WI38 (cell line): Measurements from ENCODE around the gene KCNQ2.
"Not testable (repeated sequence)": the region's sequence is repeated elsewhere in the genome, so short reads cannot be mapped to it uniquely, and the experiment has no call there.

Source experiments
- H3K4me3 ChIP-seq: 2 replicates; pipeline ENCODE4 v1.5.1; 2011; ENCODE audit warnings: low read depth, mild to moderate bottlenecking, control low read depth, low read length
- TF ChIP-seq, protein P1 (sequence below): IDR thresholded peaks from 2 replicates; pipeline ENCODE4 v1.5.1; 2012; ENCODE audit warnings: low read depth, mild to moderate bottlenecking, control low read depth, low read length

KCNQ2 gene

DNA sequence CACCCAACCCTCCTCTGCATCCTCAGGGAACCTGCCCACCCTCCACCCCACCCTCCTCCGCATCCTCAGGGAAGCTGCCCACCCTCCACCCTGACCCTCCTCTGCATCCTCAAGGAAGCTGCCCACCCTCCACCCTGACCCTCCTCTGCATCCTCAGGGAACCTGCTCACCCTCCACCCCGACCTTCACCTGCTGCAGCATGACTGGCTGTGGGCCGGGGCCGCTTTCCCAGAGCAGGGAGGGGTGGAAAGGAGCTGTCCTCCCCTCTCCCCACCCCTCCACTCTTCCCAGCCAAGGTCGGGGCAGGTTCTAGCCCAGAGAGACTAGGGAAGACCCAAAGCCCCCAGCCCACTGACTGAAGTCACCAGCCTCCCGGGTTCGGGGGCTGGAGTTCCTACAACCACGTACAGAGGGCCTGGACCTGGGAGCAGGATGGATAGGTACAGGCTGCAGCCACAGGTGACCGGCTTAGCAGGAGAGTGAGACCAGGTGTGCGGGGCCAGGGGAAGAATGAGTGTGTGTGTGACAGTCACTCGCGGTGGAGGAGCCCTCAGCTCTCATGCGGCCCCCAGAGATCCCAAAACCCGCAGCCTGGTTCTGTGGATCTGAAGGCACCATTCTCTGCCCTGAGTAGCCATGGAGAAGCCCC lies 14.8 kb upstream of the KCNQ2 start:
- H3K4me3 ChIP-seq = no peak overlapping the region
- TF ChIP-seq, protein P1, sequence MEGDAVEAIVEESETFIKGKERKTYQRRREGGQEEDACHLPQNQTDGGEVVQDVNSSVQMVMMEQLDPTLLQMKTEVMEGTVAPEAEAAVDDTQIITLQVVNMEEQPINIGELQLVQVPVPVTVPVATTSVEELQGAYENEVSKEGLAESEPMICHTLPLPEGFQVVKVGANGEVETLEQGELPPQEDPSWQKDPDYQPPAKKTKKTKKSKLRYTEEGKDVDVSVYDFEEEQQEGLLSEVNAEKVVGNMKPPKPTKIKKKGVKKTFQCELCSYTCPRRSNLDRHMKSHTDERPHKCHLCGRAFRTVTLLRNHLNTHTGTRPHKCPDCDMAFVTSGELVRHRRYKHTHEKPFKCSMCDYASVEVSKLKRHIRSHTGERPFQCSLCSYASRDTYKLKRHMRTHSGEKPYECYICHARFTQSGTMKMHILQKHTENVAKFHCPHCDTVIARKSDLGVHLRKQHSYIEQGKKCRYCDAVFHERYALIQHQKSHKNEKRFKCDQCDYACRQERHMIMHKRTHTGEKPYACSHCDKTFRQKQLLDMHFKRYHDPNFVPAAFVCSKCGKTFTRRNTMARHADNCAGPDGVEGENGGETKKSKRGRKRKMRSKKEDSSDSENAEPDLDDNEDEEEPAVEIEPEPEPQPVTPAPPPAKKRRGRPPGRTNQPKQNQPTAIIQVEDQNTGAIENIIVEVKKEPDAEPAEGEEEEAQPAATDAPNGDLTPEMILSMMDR = no peak

DNA sequence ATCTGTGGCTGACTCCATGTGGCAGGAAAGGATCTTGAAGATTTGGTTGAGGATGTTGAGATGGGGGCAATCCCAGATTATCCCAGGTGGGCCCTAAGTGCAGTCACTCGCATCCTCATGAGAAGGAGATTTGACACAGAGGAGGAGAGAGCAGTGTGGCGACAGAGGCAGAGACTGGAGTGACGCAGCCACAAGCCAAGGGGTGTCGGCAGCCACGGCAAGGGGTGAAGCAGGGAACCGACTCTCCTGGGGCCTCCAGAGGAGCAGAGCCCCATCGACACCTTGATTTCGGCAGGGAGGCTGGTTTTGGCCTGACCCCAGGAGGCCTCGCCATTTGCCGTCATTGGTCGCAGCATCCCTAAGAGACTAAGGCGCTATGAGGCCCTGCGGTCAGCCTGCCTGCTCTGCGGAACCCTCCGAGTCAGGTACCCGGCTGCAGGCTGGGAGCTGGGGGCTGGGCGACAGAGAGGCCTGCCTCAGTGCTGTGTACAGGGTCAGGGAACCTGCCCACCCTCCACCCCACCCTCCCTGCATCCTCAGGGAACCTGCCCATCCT lies 13.9 kb upstream of the KCNQ2 start:
- TF ChIP-seq, protein P1 = no peak
- no peak overlapping the region for H3K4me3 ChIP-seq

DNA sequence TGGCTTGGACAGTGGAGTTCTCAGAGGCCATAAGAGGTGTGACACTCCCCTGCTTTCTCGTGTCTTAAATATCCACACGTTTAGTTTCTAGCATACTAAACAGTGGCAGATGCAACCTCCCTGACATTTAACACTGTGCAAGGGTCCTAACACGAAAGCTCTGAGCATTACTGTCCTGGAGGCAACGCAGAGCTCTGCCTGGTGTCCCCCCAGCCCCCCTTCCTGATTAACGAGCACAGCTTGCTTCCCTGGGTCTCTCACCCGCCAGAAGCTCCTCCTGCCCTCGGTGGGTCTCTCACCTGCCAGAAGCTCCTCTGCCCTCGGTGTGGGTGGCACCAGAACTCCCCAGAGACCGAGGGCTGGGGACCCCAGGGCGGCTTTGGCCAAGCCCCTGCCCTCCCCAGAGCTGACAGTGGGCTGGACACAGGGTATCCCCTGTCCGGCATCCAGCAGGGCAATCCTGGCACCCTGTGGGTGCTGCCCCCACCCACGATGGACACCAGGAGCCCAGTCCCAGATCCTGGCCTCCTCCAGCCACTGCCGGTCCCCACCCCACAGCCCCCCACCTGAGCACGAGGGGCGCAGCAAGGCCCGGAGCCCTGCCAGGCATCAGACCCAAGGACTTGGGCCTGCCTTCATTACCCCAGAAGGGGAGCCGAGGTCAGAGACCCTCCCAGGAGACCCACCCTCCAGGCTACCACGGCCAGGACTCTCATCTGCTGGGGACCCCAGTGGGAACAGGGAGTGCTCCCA lies 12.4 kb upstream of the KCNQ2 start:
- TF ChIP-seq, protein P1 = no peak
- no peak overlapping the region for H3K4me3 ChIP-seq

DNA sequence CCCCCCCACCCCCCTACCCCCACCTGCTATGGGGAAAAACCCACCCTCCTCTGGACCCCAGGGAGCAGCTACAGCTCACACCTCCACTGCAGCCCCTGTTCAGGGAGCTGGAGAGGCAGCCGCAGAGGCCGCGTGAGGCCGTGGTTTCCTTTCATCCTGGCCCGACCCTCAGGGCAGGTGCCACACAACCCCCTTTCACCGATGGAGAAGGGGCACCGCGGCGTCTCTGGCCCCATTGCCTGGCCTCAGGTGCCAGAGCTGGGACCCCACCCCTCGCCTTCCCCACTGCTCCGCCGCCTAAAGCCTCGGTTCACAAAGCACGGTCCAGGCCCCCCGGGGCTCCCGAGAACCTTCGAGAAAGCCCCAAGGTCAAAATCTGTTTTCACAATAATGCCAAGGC lies 11.8 kb upstream of the KCNQ2 start:
- H3K4me3 ChIP-seq = no peak overlapping the region
- TF ChIP-seq, protein P1 = no peak

DNA sequence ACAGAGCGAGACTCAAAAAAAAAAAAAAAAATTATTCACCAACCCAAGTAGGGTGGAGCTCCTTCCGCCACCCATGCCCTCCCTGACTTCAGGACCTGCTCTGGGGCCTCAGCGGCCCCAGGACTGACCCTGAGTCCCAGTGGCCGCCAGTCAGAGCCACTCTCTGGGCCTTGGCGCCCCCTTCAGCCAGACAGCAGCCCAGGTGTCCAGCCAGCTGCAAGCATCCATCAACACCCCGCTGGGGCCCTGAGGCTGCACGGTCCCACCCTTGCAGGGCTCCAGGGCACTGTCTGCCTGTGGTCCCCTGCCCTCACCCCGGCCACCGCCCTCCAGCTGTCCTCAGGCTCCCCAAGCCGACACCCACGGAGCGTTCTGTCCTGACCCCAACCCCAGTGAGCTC lies 11.4 kb upstream of the KCNQ2 start:
- H3K4me3 ChIP-seq = no peak overlapping the region
- TF ChIP-seq, protein P1 = no peak

DNA sequence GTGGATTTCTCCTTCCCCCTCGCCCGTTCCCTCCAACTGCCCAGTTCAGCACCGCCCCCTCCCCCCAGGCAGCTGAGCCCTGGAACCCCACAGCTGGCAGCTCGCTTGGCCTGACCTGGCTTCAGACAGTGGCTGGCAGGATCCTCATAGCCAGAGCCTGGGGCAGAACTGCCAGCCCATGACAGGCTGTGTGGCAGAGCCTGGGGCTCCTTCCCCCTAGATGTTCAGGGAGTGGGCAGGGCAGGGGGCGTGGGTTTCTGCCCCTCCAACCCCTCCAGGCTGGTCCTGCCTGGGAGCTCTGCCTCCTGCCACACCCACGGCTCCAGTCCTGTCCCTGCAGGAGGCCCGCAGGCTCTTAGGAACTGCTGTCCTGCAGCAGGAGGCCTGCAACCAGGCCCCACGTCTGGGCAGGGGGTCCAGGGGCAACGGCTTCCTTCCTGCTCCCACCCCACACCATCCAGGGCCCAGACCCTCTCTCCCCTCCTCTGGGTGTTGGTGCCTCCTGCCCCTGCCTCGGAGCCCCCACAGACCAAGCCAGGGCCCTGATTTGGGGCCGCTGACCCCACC lies 9.6 kb upstream of the KCNQ2 start:
- TF ChIP-seq, protein P1 = no peak

DNA sequence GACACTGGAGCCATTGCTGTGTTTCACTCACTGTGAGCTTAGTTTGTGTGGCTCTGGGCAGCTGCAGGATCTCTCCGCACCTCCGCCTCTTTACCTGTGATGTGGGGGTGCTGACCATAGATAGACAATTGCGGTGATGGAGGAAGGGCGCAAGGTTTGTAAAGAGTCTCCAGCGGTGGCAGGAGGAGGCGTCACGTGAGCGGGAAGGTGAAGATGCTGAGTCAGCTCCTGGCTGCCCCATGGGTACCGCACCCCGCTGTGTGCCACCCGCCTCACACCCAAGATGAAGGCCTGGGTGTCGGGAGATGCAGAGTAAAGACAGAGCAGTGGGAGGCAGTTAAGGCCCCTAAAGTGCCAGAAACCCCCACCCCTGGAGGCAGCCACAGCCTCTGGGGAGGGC lies 9.0 kb upstream of the KCNQ2 start:
- TF ChIP-seq, protein P1 = no peak
- no peak overlapping the region for H3K4me3 ChIP-seq

More for the DNA sequence above, 9.6 kb upstream of the KCNQ2 start:
- no peak overlapping the region for H3K4me3 ChIP-seq

DNA sequence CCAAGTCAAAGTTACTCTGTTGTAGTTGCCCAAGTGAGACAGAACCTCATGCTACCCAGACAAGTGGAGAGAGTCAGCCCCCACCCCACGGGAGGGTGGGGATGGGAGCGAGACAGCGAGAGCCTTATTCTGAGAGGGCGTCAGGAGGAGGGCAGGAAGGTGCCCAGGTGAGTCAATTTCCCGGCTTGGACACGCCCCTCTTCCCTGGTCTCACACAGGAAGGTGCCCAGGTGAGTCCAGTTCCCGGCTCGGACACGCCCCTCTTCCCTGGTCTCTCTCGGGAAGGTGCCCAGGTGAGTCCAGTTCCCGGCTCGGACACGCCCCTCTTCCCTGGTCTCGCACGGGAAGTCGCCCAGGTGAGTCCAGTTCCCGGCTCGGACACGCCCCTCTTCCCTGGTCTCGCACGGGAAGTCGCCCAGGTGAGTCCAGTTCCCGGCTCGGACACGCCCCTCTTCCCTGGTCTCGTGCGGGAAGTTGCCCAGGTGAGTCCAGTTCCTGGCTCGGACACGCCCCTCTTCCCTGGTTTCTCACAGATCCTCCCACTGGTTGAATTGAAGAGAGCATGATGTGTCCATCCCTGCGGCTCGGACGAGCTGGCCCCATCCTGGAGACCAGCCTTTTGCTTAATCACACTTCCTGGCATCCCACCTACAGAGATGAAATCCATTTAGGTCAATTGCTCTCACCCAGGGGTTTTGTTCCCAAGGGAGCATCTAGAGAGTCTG lies 7.4 kb upstream of the KCNQ2 start:
- H3K4me3 ChIP-seq = not testable (repeated sequence)
